ENCODE data around the gene FGA. TPM values are rescaled to one million over a fixed set of nuclear protein-coding genes. Genes with fewer than 3 reads are reported as not detected.

Gene FGA
- total and polyA plus RNA-seq, 10 of the 15 experiments (the other 5 are each of a cell fraction or from before 2014, with no cell fraction given), result 3.6 TPM; not detected in 9

DNA sequence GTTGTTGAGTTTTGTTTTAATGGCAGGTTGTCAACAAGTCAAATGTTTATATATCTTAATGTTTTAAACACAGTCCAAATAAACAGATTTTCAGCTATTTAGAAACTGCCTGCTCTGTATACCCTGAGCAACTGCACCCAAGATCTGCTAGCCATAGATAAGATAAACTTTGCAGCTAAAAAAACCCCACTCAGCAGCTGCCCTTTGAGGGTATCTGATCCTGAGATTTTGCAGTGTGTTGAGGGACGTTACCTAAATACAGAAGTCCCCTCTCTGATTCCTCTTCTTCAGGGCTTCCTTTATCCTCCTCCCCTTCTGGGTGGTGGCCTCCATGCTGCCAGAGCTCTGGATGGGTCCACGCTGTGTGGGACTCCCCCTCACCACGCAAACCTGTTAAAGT is 32.9 kb upstream of the FGA start:
- no TSS peak for BruUV-seq (replicated peaks)
- H3K4me1 ChIP-seq (ENCODE audit: control insufficient read depth, insufficient read depth, low read length), result no peaks in the 10 kb centered on the region
- no peaks in the 10 kb centered on the region for H3K9me3 ChIP-seq (replicated peaks; ENCODE audit: control insufficient read depth, insufficient read depth, low read length)
- no peak for DNase-seq (ENCODE audit: low read depth, low spot score)
- RAD21 ChIA-PET (ENCODE audit: unreplicated experiment), result interaction anchor here (1.0 to 7.1 kb wide), 5 partner anchors 9 to 73 kb away, joined by 3 to 88 read pairs (median 13); partner anchors contain the start of genes FGG and PLRG1
- SMC1A ChIA-PET (ENCODE audit: uncharacterized antibody, unreplicated experiment), result interaction anchor here (0.9 to 7.2 kb wide), 4 partner anchors 44 to 103 kb away, joined by 3 to 119 read pairs (median 58); partner anchors contain the start of genes FGB and PLRG1
- FAIRE-seq, result no peak
- no peaks in the 10 kb centered on the region for H3K79me2 ChIP-seq (ENCODE audit: control insufficient read depth, insufficient read depth, low read length)
- CTCF ChIA-PET, result interaction anchor here (0.8 to 19.0 kb wide), 10 partner anchors 9 to 292 kb away, joined by 3 to 796 read pairs (median 6); partner anchors contain the start of genes FGB and PLRG1
- in situ Hi-C loops (cut with MboI), result no loop called here
- H3K9ac ChIP-seq (ENCODE audit: control insufficient read depth, insufficient read depth, low read length), result no peak overlapping the region
- H3K27me3 ChIP-seq (replicated peaks in 1 of 2; ENCODE audit: control insufficient read depth in 2 of 2, insufficient read depth in 2 of 2, low read length in 1 of 2), result peaks cover 3% of the 10 kb centered on the region in 2 experiments
- intact Hi-C loops (cut with micrococcal nuclease; ENCODE audit: unreplicated experiment), result loop anchor here (2.0 to 10.0 kb wide), 3 partner anchors 295 to 849 kb away; partner anchors contain the start of gene MAP9
- POLR2A ChIA-PET, result no interaction called here
- no peaks in the 10 kb centered on the region for H4K20me1 ChIP-seq (ENCODE audit: control insufficient read depth, insufficient read depth)
- no peak overlapping the region for H2AFZ ChIP-seq (ENCODE audit: control insufficient read depth, low read depth, low read length)
- ATAC-seq, result no peak
- no peak overlapping the region for H3K4me3 ChIP-seq
- H3K36me3 ChIP-seq (ENCODE audit: control insufficient read depth in 2 of 2, insufficient read depth in 2 of 2, low read length in 1 of 2), result no peaks in the 10 kb centered on the region
- TF ChIP-seq EGR1 (IDR thresholded peaks at IDR 0.05; ENCODE audit: borderline replicate concordance in 1 of 2, low read depth in 2 of 2, low read length in 2 of 2) (no peak), JUND (IDR thresholded peaks at IDR 0.05; ENCODE audit: low read depth, low read length) (no peak), RFX5 (IDR thresholded peaks at IDR 0.05; ENCODE audit: low read depth, low read length) (no peak), CHD2 (IDR thresholded peaks at IDR 0.05; ENCODE audit: borderline replicate concordance, low read depth, low read length) (no peak), TCF12 (IDR thresholded peaks at IDR 0.05; ENCODE audit: low read depth, low read length) (no peak), ZZZ3 (IDR thresholded peaks at IDR 0.05; ENCODE audit: control insufficient read depth, insufficient read length, low read depth) (no peak), BRCA1 (IDR thresholded peaks at IDR 0.05; ENCODE audit: low read depth, low read length) (no peak), TARDBP (IDR thresholded peaks at IDR 0.05; ENCODE audit: borderline replicate concordance) (no peak), SIN3A (IDR thresholded peaks at IDR 0.05; ENCODE audit: low read depth, low read length) (no peak), RAD51 (IDR thresholded peaks at IDR 0.05) (no peak), NR2C1 (IDR thresholded peaks at IDR 0.05) (no peak), RELB (IDR thresholded peaks at IDR 0.05; ENCODE audit: low read depth) (no peak), ZNF384 (IDR thresholded peaks at IDR 0.05; ENCODE audit: borderline replicate concordance, low read depth, low read length) (no peak)
- TF ChIP-seq, protein P1, sequence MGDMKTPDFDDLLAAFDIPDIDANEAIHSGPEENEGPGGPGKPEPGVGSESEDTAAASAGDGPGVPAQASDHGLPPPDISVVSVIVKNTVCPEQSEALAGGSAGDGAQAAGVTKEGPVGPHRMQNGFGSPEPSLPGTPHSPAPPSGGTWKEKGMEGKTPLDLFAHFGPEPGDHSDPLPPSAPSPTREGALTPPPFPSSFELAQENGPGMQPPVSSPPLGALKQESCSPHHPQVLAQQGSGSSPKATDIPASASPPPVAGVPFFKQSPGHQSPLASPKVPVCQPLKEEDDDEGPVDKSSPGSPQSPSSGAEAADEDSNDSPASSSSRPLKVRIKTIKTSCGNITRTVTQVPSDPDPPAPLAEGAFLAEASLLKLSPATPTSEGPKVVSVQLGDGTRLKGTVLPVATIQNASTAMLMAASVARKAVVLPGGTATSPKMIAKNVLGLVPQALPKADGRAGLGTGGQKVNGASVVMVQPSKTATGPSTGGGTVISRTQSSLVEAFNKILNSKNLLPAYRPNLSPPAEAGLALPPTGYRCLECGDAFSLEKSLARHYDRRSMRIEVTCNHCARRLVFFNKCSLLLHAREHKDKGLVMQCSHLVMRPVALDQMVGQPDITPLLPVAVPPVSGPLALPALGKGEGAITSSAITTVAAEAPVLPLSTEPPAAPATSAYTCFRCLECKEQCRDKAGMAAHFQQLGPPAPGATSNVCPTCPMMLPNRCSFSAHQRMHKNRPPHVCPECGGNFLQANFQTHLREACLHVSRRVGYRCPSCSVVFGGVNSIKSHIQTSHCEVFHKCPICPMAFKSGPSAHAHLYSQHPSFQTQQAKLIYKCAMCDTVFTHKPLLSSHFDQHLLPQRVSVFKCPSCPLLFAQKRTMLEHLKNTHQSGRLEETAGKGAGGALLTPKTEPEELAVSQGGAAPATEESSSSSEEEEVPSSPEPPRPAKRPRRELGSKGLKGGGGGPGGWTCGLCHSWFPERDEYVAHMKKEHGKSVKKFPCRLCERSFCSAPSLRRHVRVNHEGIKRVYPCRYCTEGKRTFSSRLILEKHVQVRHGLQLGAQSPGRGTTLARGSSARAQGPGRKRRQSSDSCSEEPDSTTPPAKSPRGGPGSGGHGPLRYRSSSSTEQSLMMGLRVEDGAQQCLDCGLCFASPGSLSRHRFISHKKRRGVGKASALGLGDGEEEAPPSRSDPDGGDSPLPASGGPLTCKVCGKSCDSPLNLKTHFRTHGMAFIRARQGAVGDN (IDR thresholded peaks at IDR 0.05), result no peak
- no peak overlapping the region for H3K4me2 ChIP-seq (ENCODE audit: control insufficient read depth, insufficient read depth)
- 0% methylated on average over 3 of the region's 3 CpGs for WGBS (ENCODE audit: insufficient coverage, insufficient replicate concordance, low lambda C conversion rate, missing lambda C conversion rate)
- no peak overlapping the region for H3K27ac ChIP-seq (ENCODE audit: control insufficient read depth, insufficient read depth)

Measured in GM12878 (cell line).